Erythroblast (primary cell): Measurements from ENCODE around the gene TSPAN15.

Experiments
- DNase-seq, 2 experiments: peaks; one replicate each; lab custom pipeline; 2025; lab: John Stamatoyannopoulos, UW
- GATA1 ChIP-seq: IDR thresholded peaks from 2 replicates; pipeline ENCODE4 v1.6.1; 2011; ENCODE audit warnings: low read depth, mild to moderate bottlenecking, control low read depth, low read length, moderate library complexity
- POLR2A ChIP-seq: IDR thresholded peaks from 2 replicates; pipeline ENCODE4 v1.6.1; 2011; ENCODE audit warnings: mild to moderate bottlenecking, low read length

The TSPAN15 gene

GRCh38 chr10:69497611-69498390 lies 46.5 kb downstream of the TSPAN15 start:
- DNase-seq = no peak
- TF ChIP-seq POLR2A = no peak
- no peak for TF ChIP-seq GATA1

GRCh38 chr10:69498711-69499471 lies 47.6 kb downstream of the TSPAN15 start:
- TF ChIP-seq GATA1 = no peak
- no peak for TF ChIP-seq POLR2A
- DNase-seq = no peak

GRCh38 chr10:69499726-69500689 lies 48.7 kb downstream of the TSPAN15 start:
- DNase-seq = no peak
- TF ChIP-seq GATA1 (no peak), POLR2A (no peak)

- TF ChIP-seq POLR2A (no peak), GATA1 (no peak)
- DNase-seq = no peak
Observed at GRCh38 chr10:69500864-69501468, 49.7 kb downstream of the TSPAN15 start.

GRCh38 chr10:69501657-69502056 lies 50.4 kb downstream of the TSPAN15 start:
- no peak for TF ChIP-seq POLR2A
- TF ChIP-seq GATA1 = no peak
- DNase-seq = no peak

GRCh38 chr10:69502589-69502988 lies 51.3 kb downstream of the TSPAN15 start:
- DNase-seq = no peak
- TF ChIP-seq POLR2A (no peak), GATA1 (no peak)

GRCh38 chr10:69503001-69503895 lies 52.0 kb downstream of the TSPAN15 start:
- TF ChIP-seq GATA1 (no peak), POLR2A (no peak)
- DNase-seq = no peak

GRCh38 chr10:69503896-69504265 lies 52.6 kb downstream of the TSPAN15 start:
- DNase-seq = no peak
- no peak for TF ChIP-seq POLR2A

- no peak for DNase-seq
- no peak for TF ChIP-seq POLR2A
- no peak for TF ChIP-seq GATA1
Observed at GRCh38 chr10:69504576-69505250, 53.4 kb downstream of the TSPAN15 start.

- no peak for DNase-seq
Observed at GRCh38 chr10:69505636-69506318, 54.5 kb downstream of the TSPAN15 start.

GRCh38 chr10:69506487-69506833 lies 55.2 kb downstream of the TSPAN15 start:
- DNase-seq = no peak
- TF ChIP-seq POLR2A (no peak), GATA1 (no peak)

More at GRCh38 chr10:69505636-69506318, 54.5 kb downstream of the TSPAN15 start:
- TF ChIP-seq POLR2A = no peak
- no peak for TF ChIP-seq GATA1
